ENCODE measurements around the gene NUDT11.

DNA sequence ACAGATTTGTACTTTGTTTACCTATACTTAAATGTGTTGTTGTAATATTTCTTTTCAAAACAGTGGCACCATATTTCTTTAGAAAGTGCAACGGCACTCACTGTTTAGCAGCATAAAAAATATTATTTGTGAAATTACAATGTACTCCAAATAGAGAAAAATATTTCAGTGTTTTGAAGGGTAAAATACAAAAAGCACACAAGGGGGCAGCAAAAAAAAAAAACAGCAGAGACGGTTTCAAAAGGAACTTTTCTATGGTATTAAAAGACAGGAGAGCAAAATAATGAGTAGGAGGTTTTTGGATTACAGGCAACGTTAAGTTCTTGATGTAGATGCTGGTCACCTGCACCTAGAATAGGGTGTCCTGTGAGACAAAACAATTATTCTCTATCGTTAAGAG is 2.0 kb downstream of the NUDT11 start:
- TF ChIP-seq POLR2A (IDR thresholded peaks at IDR 0.05) (no peak), POLR2AphosphoS5 (IDR thresholded peaks at IDR 0.05) (no peak), CTCF (IDR thresholded peaks at IDR 0.05) (no peak), EP300 (IDR thresholded peaks at IDR 0.05) (no peak)
